H1 (cell line): ENCODE results near the gene ZSWIM4. TPM values are rescaled to one million over a fixed set of nuclear protein-coding genes. Genes with fewer than 3 reads are reported as not detected.

Experiments used
- CTCF ChIA-PET: fragments of 300-600 bp; sonication (Branson Sonifier 250); formaldehyde crosslinking; loops from one replicate; lab custom pipeline; 2021; ENCODE audit not compliant: partially characterized antibody; lab: Charles Lee
- POLR2A ChIA-PET: fragments of 300-600 bp; sonication (Branson Sonifier 250); formaldehyde crosslinking; loops from one replicate; lab custom pipeline; 2021; ENCODE audit warnings: inconsistent platforms; ENCODE audit not compliant: partially characterized antibody; lab: Charles Lee
- DNase-seq, 2 experiments: peaks; one replicate each; pipeline versions ENCODE4 v3.0.0 to v3.0.0-alpha.2; 2010 to 2022; ENCODE audit warnings: low spot score in 2 of 2, low read depth in 1 of 2, mixed read lengths in 1 of 2
- FAIRE-seq: peaks from 2 replicates; lab custom pipeline; 2011; peaks lifted over from hg19 to GRCh38; lab: Jason Lieb, UNC
- H2AFZ ChIP-seq: 2 replicates; pipeline ENCODE4 v1.8.1; 2012; ENCODE audit warnings: low read length, inconsistent platforms
- H2AK5ac ChIP-seq: 2 replicates; pipeline ENCODE4 v1.6.1; 2013; ENCODE audit warnings: low read depth, low read length
- H2BK120ac ChIP-seq: replicated peaks from 2 replicates; pipeline ENCODE3; 2013; ENCODE audit warnings: low read depth, low read length, inconsistent platforms
- H2BK12ac ChIP-seq: 2 replicates; pipeline ENCODE4 v1.6.1; 2013; ENCODE audit warnings: low read depth, low read length
- H2BK15ac ChIP-seq: 2 replicates; pipeline ENCODE4 v1.6.1; 2013; ENCODE audit warnings: low read length
- H2BK20ac ChIP-seq: 2 replicates; pipeline ENCODE4 v1.6.1; 2013; ENCODE audit warnings: low read length
- H2BK5ac ChIP-seq: 2 replicates; pipeline ENCODE4 v1.6.1; 2013; ENCODE audit warnings: low read depth, low read length
- H3K14ac ChIP-seq: 2 replicates; pipeline ENCODE4 v1.6.1; 2013; ENCODE audit warnings: inconsistent platforms; ENCODE audit not compliant: insufficient read length
- H3K18ac ChIP-seq: 2 replicates; pipeline ENCODE4 v1.6.1; 2013; ENCODE audit warnings: low read length; ENCODE audit errors: extremely low read depth
- H3K23ac ChIP-seq: 2 replicates; pipeline ENCODE4 v1.6.1; 2013; ENCODE audit warnings: inconsistent platforms; ENCODE audit not compliant: insufficient read length
- H3K23me2 ChIP-seq: 2 replicates; pipeline ENCODE4 v1.6.1; 2013; ENCODE audit warnings: low read depth, low read length
- H3K27ac ChIP-seq: 2 replicates; pipeline ENCODE4 v1.6.1; 2011; ENCODE audit warnings: low read depth, low read length, inconsistent platforms
- H3K27me3 ChIP-seq, 4 experiments: replicated peaks in 1 of 4; 1 replicate in 1 of 4; 2 replicates in 3 of 4; pipeline versions ENCODE4 v1.6.1 to v1.8.1; 2011 to 2013; ENCODE audit warnings: low read length in 3 of 4, mild to moderate bottlenecking in 3 of 4, inconsistent platforms in 2 of 4, mixed read lengths in 2 of 4, moderate library complexity in 1 of 4; ENCODE audit not compliant: control insufficient read depth in 3 of 4, insufficient read depth in 3 of 4; ENCODE audit errors: extremely low read depth in 1 of 4
- H3K36me3 ChIP-seq, 4 experiments: 2 replicates each; pipeline versions ENCODE4 v1.6.1 to v1.8.1; 2011 to 2013; ENCODE audit warnings: mild to moderate bottlenecking in 4 of 4, low read length in 3 of 4, moderate library complexity in 2 of 4, control low read depth in 1 of 4, inconsistent platforms in 1 of 4; ENCODE audit not compliant: insufficient read depth in 4 of 4, control insufficient read depth in 2 of 4
- H3K4ac ChIP-seq: replicated peaks from 2 replicates; pipeline ENCODE3; 2013; ENCODE audit warnings: low read length, low read depth, mixed read lengths, inconsistent platforms; ENCODE audit not compliant: insufficient read length
- H3K4me1 ChIP-seq, 4 experiments: replicated peaks in 1 of 4; 1 replicate in 1 of 4; 2 replicates in 3 of 4; pipeline versions ENCODE4 v1.6.1 to v1.8.1; 2011 to 2013; ENCODE audit warnings: low read length in 3 of 4, inconsistent platforms in 2 of 4, mixed read lengths in 1 of 4; ENCODE audit not compliant: insufficient read depth in 4 of 4, control insufficient read depth in 3 of 4
- H3K4me2 ChIP-seq, 2 experiments: 2 replicates each; pipeline versions ENCODE4 v1.6.1 to v1.8.1; 2011 to 2013; ENCODE audit warnings: low read depth in 2 of 2, low read length in 2 of 2, control low read depth in 1 of 2, inconsistent platforms in 1 of 2, mild to moderate bottlenecking in 1 of 2; ENCODE audit not compliant: insufficient read depth in 1 of 2
- H3K4me3 ChIP-seq, 4 experiments: fragments of 200-600, 300-600 bp in 1 of 4; sonication (generic), shearing (Covaris generic), sonication (Bioruptor Twin) in 1 of 4; 2 replicates each; pipeline versions ENCODE4 v1.5.1 to v1.8.1; 2011 to 2016; ENCODE audit warnings: low read length in 4 of 4, low read depth in 3 of 4, control low read depth in 2 of 4, inconsistent platforms in 2 of 4, mild to moderate bottlenecking in 2 of 4, mixed read lengths in 1 of 4, moderate library complexity in 1 of 4; ENCODE audit not compliant: insufficient read depth in 2 of 4; ENCODE audit errors: extremely low read depth in 1 of 4
- H3K56ac ChIP-seq: replicated peaks from 2 replicates; pipeline ENCODE3; 2013; ENCODE audit warnings: low read depth, mild to moderate bottlenecking, mixed read lengths, low read length, inconsistent platforms; ENCODE audit not compliant: insufficient read length
- H3K79me1 ChIP-seq: 2 replicates; pipeline ENCODE4 v1.6.1; 2013; ENCODE audit warnings: low read depth, low read length, control low read depth
- H3K79me2 ChIP-seq, 2 experiments: 2 replicates each; pipeline versions ENCODE4 v1.6.1 to v1.8.1; 2012 to 2013; ENCODE audit warnings: low read length in 2 of 2, mild to moderate bottlenecking in 2 of 2, inconsistent platforms in 1 of 2; ENCODE audit not compliant: insufficient read depth in 2 of 2, control insufficient read depth in 1 of 2
- H3K9ac ChIP-seq, 4 experiments: replicated peaks in 1 of 4; 1 replicate in 1 of 4; 2 replicates in 3 of 4; pipeline versions ENCODE4 v1.6.1 to v1.8.1; 2011 to 2013; ENCODE audit warnings: low read depth in 3 of 4, low read length in 3 of 4, control low read depth in 2 of 4, mild to moderate bottlenecking in 2 of 4, moderate library complexity in 2 of 4, inconsistent platforms in 1 of 4; ENCODE audit errors: extremely low read depth in 1 of 4
- H3K9me3 ChIP-seq, 2 experiments: 2 replicates each; pipeline versions ENCODE4 v1.6.1 to v1.8.1; 2012 to 2013; ENCODE audit warnings: mild to moderate bottlenecking in 2 of 2, moderate library complexity in 2 of 2, control low read depth in 1 of 2, inconsistent platforms in 1 of 2, low read depth in 1 of 2, low read length in 1 of 2, mixed read lengths in 1 of 2; ENCODE audit not compliant: insufficient read depth in 2 of 2
- H4K20me1 ChIP-seq, 2 experiments: replicated peaks in 1 of 2; 2 replicates each; pipeline versions ENCODE3 to v1.8.1; 2011 to 2013; ENCODE audit warnings: inconsistent platforms in 2 of 2, low read length in 2 of 2, mild to moderate bottlenecking in 1 of 2; ENCODE audit not compliant: insufficient read depth in 2 of 2, control insufficient read depth in 1 of 2
- H4K5ac ChIP-seq: 2 replicates; pipeline ENCODE4 v1.6.1; 2013; ENCODE audit warnings: low read length, low read depth, mixed read lengths, inconsistent platforms; ENCODE audit not compliant: insufficient read length
- H4K8ac ChIP-seq: 2 replicates; pipeline ENCODE4 v1.8.0; 2013; ENCODE audit warnings: mild to moderate bottlenecking, moderate library complexity, low read length, inconsistent platforms; ENCODE audit not compliant: insufficient read depth; ENCODE audit errors: extremely low read depth
- H4K91ac ChIP-seq: replicated peaks from 2 replicates; pipeline ENCODE3; 2013; ENCODE audit warnings: low read length, mixed read lengths, inconsistent platforms; ENCODE audit not compliant: insufficient read length
- CEBPB ChIP-seq: IDR thresholded peaks from 2 replicates; pipeline ENCODE4 v1.6.1; 2012; ENCODE audit warnings: low read depth, low read length
- EZH2 ChIP-seq: fragments of 200-600 bp; sonication (generic); IDR thresholded peaks from 2 replicates; pipeline ENCODE4 v1.7.1; 2012; ENCODE audit warnings: low read depth, mild to moderate bottlenecking, moderate library complexity, low read length, inconsistent platforms; ENCODE audit not compliant: severe bottlenecking
- HDAC2 ChIP-seq, 2 experiments: fragments of 300-600 bp in 1 of 2; sonication (generic) in 1 of 2; IDR thresholded peaks; 2 replicates each; pipeline ENCODE4 v1.6.1; 2011 to 2012; ENCODE audit warnings: low read depth in 2 of 2, low read length in 2 of 2, mild to moderate bottlenecking in 2 of 2, moderate library complexity in 2 of 2, borderline replicate concordance in 1 of 2, inconsistent platforms in 1 of 2
- NRF1 ChIP-seq: IDR thresholded peaks from 2 replicates; pipeline ENCODE4 v1.6.1; 2011; ENCODE audit warnings: mild to moderate bottlenecking, low read depth, low read length, improper control_type of control experiment
- POLR2AphosphoS5 ChIP-seq: IDR thresholded peaks from 2 replicates; pipeline ENCODE4 v1.6.1; 2011; ENCODE audit warnings: low read depth, low read length
- WGBS, 2 experiments: shearing (Covaris generic) in 1 of 2; methylation state at CpG; one replicate each; pipeline versions ENCODE4 v1.1.6 to v1.1.7; 2013 to 2015; ENCODE audit warnings: low lambda C conversion rate in 2 of 2, mixed read lengths in 2 of 2, inconsistent platforms in 1 of 2, low coverage in 1 of 2, missing lambda C conversion rate in 1 of 2; ENCODE audit not compliant: insufficient replicate concordance in 2 of 2, insufficient coverage in 1 of 2, insufficient read length in 1 of 2; ENCODE audit errors: extremely low coverage in 1 of 2, missing lambda C conversion rate in 1 of 2; 5-methylcytosine and 5-hydroxymethylcytosine counted together
- polyA plus RNA-seq, 7 experiments: library from polyadenylated mRNA; depleted of rRNA in 3 of 7; stranded (reverse) in 5 of 7; unstranded in 2 of 7; fragments of >200 nt in 5 of 7; fragments of 200-250 nt in 2 of 7; gene quantifications; 1 replicate in 5 of 7; 2 replicates in 1 of 7; 4 replicates in 1 of 7; pipeline versions ENCODE4 v1.2.1 to v1.2.3, GENCODE V29; 2011 to 2013; ENCODE audit warnings: missing spikeins in 2 of 7, mixed read lengths in 2 of 7
- total RNA-seq: library from RNA; stranded (reverse); fragmentation: NEBNext Ultra II Directional; extraction: Animal tissue kit (Norgen Biotek cat#: 25700); gene quantifications from 2 replicates; pipeline ENCODE4 v1.2.1, GENCODE V29; 2021
- TF ChIP-seq, protein P1 (sequence below): IDR thresholded peaks from 2 replicates; pipeline ENCODE4 v1.6.1; 2011; ENCODE audit warnings: low read depth, mild to moderate bottlenecking, low read length; ENCODE audit not compliant: insufficient read depth

Gene ZSWIM4
- total and polyA plus RNA-seq, 2 of the 8 experiments (the other 6 are each of a cell fraction or from before 2014, with no cell fraction given): 12.2 to 31.1 TPM

DNA sequence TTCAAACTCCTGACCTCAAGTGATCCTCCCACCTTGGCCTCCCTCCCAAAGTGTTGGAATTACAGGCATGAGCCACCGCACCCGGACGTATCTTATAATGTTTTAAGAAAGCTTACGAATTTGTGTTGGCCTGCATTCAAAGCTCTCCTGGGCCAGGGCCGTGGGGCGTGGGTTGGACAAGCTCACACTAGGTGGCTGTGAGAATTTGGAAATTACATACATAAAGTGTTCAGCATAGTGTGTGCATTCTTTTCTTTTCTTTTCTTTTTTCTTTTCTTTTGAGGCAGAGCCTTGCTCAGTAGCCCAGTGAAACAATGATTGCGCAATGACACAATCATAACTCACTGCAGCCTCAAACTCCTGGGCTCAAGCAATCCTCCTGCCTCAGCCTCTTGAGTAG, 2.6 kb downstream of the ZSWIM4 start:
- H3K4me1 ChIP-seq: peaks cover 0 to 7% (median 4%) of the 10 kb centered on the region in 4 experiments; a peak in 4 of 7 replicates
- H2BK12ac ChIP-seq: no peak overlapping the region
- H2BK15ac ChIP-seq: no peak overlapping the region
- peaks cover 0 to 12% of the 10 kb centered on the region in 2 experiments; a peak in 1 of 4 replicates for H3K79me2 ChIP-seq
- H4K91ac ChIP-seq: no peak overlapping the region
- H3K27me3 ChIP-seq: no peaks in the 10 kb centered on the region
- H3K9ac ChIP-seq: no peak overlapping the region
- no peak overlapping the region for H4K5ac ChIP-seq
- ChIA-PET CTCF (interaction anchor here (0.6 to 5.5 kb wide), 16 partner anchors 10 to 317 kb away, joined by 3 to 42 read pairs (median 4); partner anchors contain the start of genes C19orf53, IL27RA and MISP3), POLR2A (interaction anchor here (1.4 to 6.7 kb wide), 10 partner anchors 10 to 66 kb away, joined by 3 to 60 read pairs (median 12); partner anchors contain the start of gene C19orf53)
- no peak overlapping the region for H3K4me3 ChIP-seq
- no peak overlapping the region for H2BK120ac ChIP-seq
- H4K8ac ChIP-seq: no peak overlapping the region
- no peak overlapping the region for H2AK5ac ChIP-seq
- H3K56ac ChIP-seq: no peak overlapping the region
- FAIRE-seq (no peak), DNase-seq (no peak)
- H3K9me3 ChIP-seq: no peaks in the 10 kb centered on the region
- H2BK5ac ChIP-seq: no peak overlapping the region
- H3K36me3 ChIP-seq: peaks cover 3 to 9% (median 3%) of the 10 kb centered on the region in 4 experiments; a peak in 4 of 8 replicates
- 96% methylated on average over 7 of the region's 7 CpGs; no CpG with 5 or more reads in 1 of the 2 experiments for WGBS, 2 experiments
- no peak overlapping the region for H3K27ac ChIP-seq
- no peak overlapping the region for H2AFZ ChIP-seq
- H2BK20ac ChIP-seq: no peak overlapping the region
- H3K23me2 ChIP-seq: peaks cover 8% of the 10 kb centered on the region; the same call in 1 of the 2 replicates
- H3K4ac ChIP-seq: no peak overlapping the region
- H3K18ac ChIP-seq: no peak overlapping the region
- no peak overlapping the region for H3K23ac ChIP-seq
- TF ChIP-seq CEBPB (peak; percentile 96), POLR2AphosphoS5 (no peak), HDAC2 (IDR thresholded peaks at IDR 0.05; ENCODE audit: borderline replicate concordance in 1 of 2, low read depth in 2 of 2, low read length in 2 of 2) (no peak), NRF1 (no peak), EZH2 (no peak)
- TF ChIP-seq, protein P1, sequence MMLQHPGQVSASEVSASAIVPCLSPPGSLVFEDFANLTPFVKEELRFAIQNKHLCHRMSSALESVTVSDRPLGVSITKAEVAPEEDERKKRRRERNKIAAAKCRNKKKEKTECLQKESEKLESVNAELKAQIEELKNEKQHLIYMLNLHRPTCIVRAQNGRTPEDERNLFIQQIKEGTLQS: no peak
- no peak overlapping the region for H3K14ac ChIP-seq
- H3K79me1 ChIP-seq: peaks cover 5% of the 10 kb centered on the region; the same call in 1 of the 2 replicates
- H3K4me2 ChIP-seq: no peak overlapping the region
- peaks cover 0 to 3% of the 10 kb centered on the region in 2 experiments for H4K20me1 ChIP-seq
